Myocyte (in vitro differentiated cells): ENCODE data around the gene COBL. TPM values are rescaled to one million over a fixed set of nuclear protein-coding genes. Genes with fewer than 3 reads are reported as not detected.

ENCODE experiments used
- DNase-seq: peaks from one replicate; pipeline ENCODE4 v3.0.0-alpha.2; 2012; ENCODE audit warnings: low read depth
- total RNA-seq: library from RNA; depleted of rRNA; stranded (reverse); fragments of >200 nt; gene quantifications from 2 replicates; pipeline ENCODE4 v1.2.3, GENCODE V29; 2014

The COBL gene
- total RNA-seq, 1 donor from 2014 or later, result 52.6 TPM

DNA sequence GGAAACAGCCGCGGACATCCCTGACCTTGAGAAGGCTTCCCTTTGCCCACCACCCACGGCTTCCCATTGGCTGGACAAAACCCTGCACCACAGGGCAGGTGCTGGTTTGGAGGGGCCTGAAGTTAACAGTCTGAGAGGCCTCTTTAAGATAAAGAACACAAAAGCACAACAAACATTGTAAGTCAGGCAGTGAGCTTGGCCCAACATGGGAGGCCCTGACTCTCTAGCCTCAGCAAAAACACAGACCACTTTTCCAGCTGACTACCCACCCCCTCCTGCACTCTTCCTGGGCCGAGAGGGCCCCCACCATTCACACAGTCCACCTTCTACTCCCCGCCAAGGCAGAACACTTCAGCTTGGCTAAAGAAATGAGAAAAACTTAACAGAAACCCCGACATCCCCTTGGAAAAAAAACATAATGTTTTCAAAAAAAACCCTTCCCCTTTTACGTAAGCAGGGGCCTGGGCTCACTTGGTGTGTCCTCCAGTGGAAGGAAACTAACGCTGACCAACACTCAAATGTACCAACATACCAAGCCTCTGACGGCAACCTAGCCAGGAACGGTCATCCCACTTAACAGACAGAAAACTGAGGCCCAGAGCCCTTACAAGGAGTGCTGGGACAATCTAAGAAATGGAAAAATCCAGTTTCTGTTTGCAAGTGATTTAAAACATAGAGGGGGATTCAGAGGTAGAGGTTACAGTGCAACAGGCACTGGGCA, 80.9 kb downstream of the COBL start:
- DNase-seq, result no peak

- no peak for DNase-seq
Measured at GRCh38 chr7:51234609-51235308, 81.8 kb downstream of the COBL start.

GRCh38 chr7:51234139-51234538, 82.5 kb downstream of the COBL start:
- peak; percentile 84 for DNase-seq

GRCh38 chr7:51233374-51233773, 83.2 kb downstream of the COBL start:
- DNase-seq, result no peak

DNA sequence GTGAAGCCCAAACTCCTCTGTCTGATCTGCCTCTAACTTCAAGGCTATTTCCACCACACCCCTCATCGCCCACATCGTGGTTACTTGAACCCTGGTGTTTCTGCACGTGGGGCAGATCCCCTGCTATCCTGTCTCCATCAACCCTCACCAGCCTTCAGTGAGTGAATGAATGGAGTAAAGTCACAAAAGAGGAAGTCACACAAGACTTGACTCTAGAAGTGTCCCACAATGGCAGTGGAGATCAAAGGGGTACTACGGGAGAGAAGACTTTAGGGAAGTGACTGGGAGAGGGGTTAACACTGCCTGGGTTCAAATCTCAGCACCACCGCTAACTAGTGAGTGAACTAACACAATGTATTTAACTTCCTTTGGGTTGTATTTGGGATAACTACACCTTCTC, 85.9 kb downstream of the COBL start:
- no peak for DNase-seq

- no peak for DNase-seq
Measured at GRCh38 chr7:51230324-51230625, 86.3 kb downstream of the COBL start.

DNA sequence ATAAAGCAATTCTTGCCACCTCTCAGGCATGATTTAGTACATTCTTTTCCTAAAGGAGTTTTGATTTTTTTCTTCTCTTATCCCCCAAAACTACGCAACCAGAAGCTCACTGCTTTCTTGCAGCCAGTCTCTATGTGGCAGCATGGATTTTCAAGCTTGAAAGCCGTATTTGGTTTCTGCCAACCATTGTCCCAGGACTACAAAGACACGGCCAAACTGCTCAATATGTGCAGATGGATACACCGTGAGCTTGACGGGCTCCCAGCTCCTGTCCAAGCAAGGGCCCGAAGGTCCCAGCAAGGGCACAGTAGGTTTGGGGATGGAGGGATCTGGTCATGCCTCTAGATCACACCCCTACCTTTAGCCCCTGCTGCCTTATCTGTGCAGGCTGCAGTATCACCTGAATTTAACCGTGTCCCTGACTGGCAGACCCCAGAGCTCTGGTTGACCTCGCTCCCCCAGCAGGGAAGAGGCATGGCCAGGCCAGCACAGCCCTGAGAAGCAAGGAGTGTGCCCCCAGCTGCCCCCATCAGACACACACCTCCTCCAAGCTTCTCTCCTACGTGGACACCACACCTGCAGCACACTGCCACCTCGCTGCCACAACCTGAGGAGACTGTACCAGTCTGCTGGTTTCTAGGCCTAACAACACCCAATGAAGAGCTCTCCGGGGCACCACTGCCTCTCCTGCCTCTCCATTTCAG, 86.8 kb downstream of the COBL start:
- no peak for DNase-seq

GRCh38 chr7:51229106-51229537, 87.5 kb downstream of the COBL start:
- no peak for DNase-seq

- DNase-seq, result no peak
Measured at GRCh38 chr7:51228386-51228958, 88.1 kb downstream of the COBL start.

DNA sequence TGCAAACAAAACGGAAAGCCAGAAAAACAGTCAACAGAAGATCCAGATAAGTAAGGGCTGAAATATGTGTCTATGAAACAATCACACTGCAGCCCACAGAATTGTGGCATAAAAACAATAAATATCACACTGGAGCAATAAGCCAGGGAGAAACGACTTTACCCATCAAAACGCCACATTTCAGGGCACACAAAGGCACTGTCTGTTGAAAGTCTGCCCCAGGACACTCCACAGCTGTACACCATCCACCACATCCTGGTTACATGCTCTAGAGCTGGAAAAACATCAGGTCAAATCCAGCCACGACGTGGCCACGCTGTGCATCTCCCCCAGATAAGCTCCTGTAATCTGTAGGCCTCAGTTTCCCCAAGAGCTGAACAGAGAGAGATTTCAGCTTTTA, 88.7 kb downstream of the COBL start:
- DNase-seq, result no peak

- no peak for DNase-seq
Measured at GRCh38 chr7:51226916-51227535, 89.6 kb downstream of the COBL start.

DNA sequence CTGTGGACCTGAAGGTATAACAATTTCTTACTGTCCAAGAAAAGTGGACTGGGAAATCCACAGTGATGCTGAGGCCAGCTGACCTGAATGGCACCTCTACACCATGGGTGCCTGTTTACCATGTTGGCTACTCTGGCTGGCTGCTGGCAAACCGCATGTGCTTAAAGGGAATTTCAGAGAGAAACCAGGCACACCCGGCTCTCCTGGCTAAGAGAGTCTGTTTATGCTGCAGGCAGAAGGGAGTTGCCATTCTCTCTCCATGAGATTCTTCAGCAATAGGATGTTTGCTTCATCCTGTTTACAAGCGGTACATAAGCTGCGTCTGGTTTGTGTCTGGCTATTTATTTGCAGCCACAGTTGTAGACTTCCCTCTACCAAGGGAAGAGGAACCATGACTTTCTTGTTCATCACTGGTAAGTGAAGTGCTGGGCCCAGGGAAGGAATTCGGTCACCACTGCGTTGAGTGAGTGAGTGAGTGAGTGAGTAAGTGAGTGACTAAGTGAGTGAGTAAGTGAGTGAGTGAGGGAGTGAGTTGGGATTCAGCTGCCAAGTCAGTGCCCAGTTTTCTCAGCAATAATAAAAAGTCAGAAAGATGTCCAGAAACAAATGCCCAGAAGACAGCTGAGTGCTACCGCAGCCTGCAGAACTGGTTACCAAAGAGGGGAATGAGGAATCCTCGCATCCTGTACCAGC, 90.4 kb downstream of the COBL start:
- no peak for DNase-seq

DNA sequence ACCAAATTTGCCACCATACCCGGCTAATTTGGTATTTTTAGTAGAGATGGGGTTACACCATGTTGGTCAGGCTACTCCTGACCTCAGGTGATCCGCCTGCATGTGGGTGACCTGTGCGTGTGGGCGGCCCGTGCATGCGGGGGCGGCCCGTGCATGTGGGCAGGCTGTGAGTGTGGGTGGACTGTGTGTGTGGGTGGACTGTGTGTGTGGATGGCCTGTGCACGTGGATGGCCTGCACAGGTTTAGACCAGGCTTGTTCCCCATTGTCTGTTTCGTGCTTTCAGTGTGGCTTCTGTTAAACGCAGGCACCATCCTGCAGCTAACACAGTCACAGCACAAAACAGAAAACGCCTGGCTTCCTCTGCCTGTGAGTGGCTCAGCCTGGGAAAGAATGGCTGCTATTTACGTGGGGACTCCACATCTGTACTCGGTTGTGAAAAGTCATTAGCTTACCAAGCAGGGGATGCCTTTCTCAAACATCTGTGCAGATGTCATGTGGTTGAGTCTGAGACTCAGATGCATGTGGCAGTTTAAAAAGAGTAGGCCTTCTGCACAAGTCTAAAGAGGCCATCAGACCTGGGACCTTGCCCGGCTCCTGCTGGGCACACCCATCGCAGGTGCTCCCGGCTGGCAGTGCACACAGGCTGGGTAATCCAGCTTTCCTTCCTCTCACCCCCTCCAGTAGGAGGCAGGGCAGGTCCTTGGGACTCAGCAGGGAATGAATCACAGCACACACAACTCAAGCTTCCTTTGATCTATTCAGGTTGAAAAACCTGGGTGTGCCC, 91.6 kb downstream of the COBL start:
- DNase-seq, result no peak

- DNase-seq, result no peak
Measured at GRCh38 chr7:51223505-51223904, 93.1 kb downstream of the COBL start.

- DNase-seq, result no peak
Measured at GRCh38 chr7:51222916-51223315, 93.7 kb downstream of the COBL start.

DNA sequence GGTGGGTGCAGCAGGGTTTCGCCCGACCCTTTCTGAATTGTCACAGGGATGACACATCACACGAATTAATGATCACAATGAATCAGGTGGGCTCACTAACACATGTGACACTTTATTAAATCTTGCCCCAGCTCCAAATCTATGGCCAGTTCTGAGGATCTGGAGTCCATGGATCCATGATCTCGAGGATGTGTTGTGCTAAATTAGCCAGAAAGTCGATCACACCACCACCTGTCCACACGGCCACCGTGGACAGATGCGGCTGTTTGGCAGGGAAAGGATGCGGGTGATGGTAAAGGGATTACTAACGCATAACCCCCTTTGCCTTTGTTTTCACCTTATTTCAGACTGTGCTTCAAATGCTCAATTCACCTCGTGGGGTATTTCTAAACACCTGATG, 96.4 kb downstream of the COBL start:
- DNase-seq, result no peak

GRCh38 chr7:51219261-51219988, 97.2 kb downstream of the COBL start:
- no peak for DNase-seq

- no peak for DNase-seq
Measured at GRCh38 chr7:51217804-51218203, 98.8 kb downstream of the COBL start.

DNA sequence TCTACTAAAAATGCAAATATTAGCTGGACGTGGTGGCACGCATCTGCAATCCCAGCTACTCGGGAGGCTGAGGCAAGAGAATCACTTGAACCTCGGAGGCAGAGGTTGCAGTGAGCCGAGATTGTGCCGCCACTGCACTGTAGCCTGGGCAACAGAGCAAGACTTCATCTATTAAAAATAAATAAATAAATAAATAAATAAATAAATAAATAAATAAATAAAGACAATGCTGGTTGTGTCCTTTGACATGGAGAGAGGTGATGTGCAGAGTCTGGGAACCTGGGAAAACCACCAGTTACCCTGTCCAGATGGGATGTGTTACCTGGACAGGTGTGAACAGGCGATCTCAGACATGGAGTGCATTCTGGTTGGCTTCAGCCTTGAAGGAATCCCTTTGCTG, 102.5 kb downstream of the COBL start:
- no peak for DNase-seq

DNA sequence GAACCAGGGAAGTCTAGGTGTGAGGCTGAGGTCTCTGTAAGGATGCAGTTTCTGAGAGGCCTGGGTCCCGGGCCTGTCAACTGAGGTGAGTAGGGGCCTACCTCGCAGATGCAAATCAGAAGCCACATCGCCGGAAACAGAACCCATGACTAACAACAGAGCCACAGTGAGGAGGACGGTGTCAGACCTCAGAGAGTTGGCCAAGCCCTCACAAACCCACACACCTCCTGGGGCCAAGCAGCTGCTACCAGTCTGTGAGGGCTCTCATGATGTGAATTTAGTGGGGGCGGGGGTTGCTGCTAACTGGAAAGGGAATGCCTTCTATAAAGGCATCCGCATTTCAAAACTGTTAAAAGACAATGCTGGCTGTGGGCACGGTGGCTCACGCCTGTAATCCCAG, 103.0 kb downstream of the COBL start:
- peak; percentile 91 for DNase-seq
